H9 (cell line): ENCODE measurements around the gene CHCHD6. TPM values are rescaled to one million over a fixed set of nuclear protein-coding genes. Genes with fewer than 3 reads are reported as not detected.

Experiments used
- DNase-seq: peaks from one replicate; pipeline ENCODE4 v3.0.0-alpha.2; 2017
- H2AFZ ChIP-seq: one replicate; pipeline ENCODE4 v1.6.1; 2013; ENCODE audit warnings: mild to moderate bottlenecking, low read length, control low read depth, moderate library complexity
- H2AK5ac ChIP-seq: 2 replicates; pipeline ENCODE4 v1.6.1; 2013; ENCODE audit warnings: low read length, control low read depth, mixed read lengths; ENCODE audit not compliant: insufficient read length
- H2BK120ac ChIP-seq: one replicate; pipeline ENCODE4 v1.6.1; 2013; ENCODE audit warnings: low read depth, mild to moderate bottlenecking, low read length, control low read depth, inconsistent platforms; ENCODE audit not compliant: poor library complexity, severe bottlenecking
- H2BK12ac ChIP-seq: 2 replicates; pipeline ENCODE4 v1.6.1; 2013; ENCODE audit warnings: low read length, control low read depth, mixed read lengths, low read depth; ENCODE audit not compliant: insufficient read length
- H2BK15ac ChIP-seq: 2 replicates; pipeline ENCODE4 v1.6.1; 2013; ENCODE audit warnings: low read depth, low read length, control low read depth
- H2BK20ac ChIP-seq: one replicate; pipeline ENCODE4 v1.6.1; 2013; ENCODE audit warnings: low read depth, mild to moderate bottlenecking, low read length, control low read depth, inconsistent platforms; ENCODE audit not compliant: poor library complexity, severe bottlenecking
- H2BK5ac ChIP-seq: 2 replicates; pipeline ENCODE4 v1.6.1; 2013; ENCODE audit warnings: low read length, control low read depth, mixed read lengths; ENCODE audit not compliant: insufficient read length
- H3K14ac ChIP-seq: 2 replicates; pipeline ENCODE4 v1.6.1; 2013; ENCODE audit warnings: low read length, control low read depth; ENCODE audit not compliant: insufficient read depth
- H3K18ac ChIP-seq: 2 replicates; pipeline ENCODE4 v1.6.1; 2013; ENCODE audit warnings: low read depth, mild to moderate bottlenecking, mixed read lengths, low read length, control low read depth; ENCODE audit not compliant: insufficient read length
- H3K23ac ChIP-seq: 2 replicates; pipeline ENCODE4 v1.6.1; 2013; ENCODE audit warnings: low read length, control low read depth, mixed read lengths, low read depth; ENCODE audit not compliant: insufficient read length
- H3K23me2 ChIP-seq: 2 replicates; pipeline ENCODE4 v1.6.1; 2013; ENCODE audit warnings: low read depth, mild to moderate bottlenecking, mixed read lengths, low read length, control low read depth; ENCODE audit not compliant: insufficient read length, poor library complexity, severe bottlenecking
- H3K27ac ChIP-seq: 2 replicates; pipeline ENCODE4 v1.5.1; 2013; ENCODE audit warnings: low read length, control low read depth, mixed read lengths, low read depth; ENCODE audit not compliant: insufficient read length
- H3K27me3 ChIP-seq: 2 replicates; pipeline ENCODE4 v1.6.1; 2013; ENCODE audit warnings: low read length, control low read depth, inconsistent platforms; ENCODE audit not compliant: insufficient read depth
- H3K4ac ChIP-seq: 2 replicates; pipeline ENCODE4 v1.6.1; 2013; ENCODE audit warnings: low read depth, mild to moderate bottlenecking, control low read depth, inconsistent platforms, low read length, moderate library complexity
- H3K4me1 ChIP-seq: 2 replicates; pipeline ENCODE4 v1.6.1; 2013; ENCODE audit warnings: low read length, control low read depth, inconsistent platforms; ENCODE audit not compliant: insufficient read depth
- H3K4me2 ChIP-seq: 2 replicates; pipeline ENCODE4 v1.6.1; 2013; ENCODE audit warnings: low read length, control low read depth, mixed read lengths; ENCODE audit not compliant: insufficient read length, insufficient read depth
- H3K56ac ChIP-seq: 2 replicates; pipeline ENCODE4 v1.6.1; 2013; ENCODE audit warnings: low read depth, mild to moderate bottlenecking, mixed read lengths, low read length, control low read depth; ENCODE audit not compliant: insufficient read length
- H3K79me1 ChIP-seq: 2 replicates; pipeline ENCODE4 v1.6.1; 2013; ENCODE audit warnings: low read depth, mild to moderate bottlenecking, moderate library complexity, low read length, control low read depth, inconsistent platforms; ENCODE audit not compliant: insufficient read depth, poor library complexity, severe bottlenecking
- H3K79me2 ChIP-seq: 2 replicates; pipeline ENCODE4 v1.6.1; 2013; ENCODE audit warnings: low read length, control low read depth, inconsistent platforms; ENCODE audit not compliant: insufficient read depth
- H3K9ac ChIP-seq: 2 replicates; pipeline ENCODE4 v1.6.1; 2013; ENCODE audit warnings: low read length, control low read depth, mixed read lengths; ENCODE audit not compliant: insufficient read length; ENCODE audit errors: extremely low read depth
- H3K9me3 ChIP-seq: one replicate; pipeline ENCODE4 v1.6.1; 2013; ENCODE audit warnings: low read depth, low read length, inconsistent platforms; ENCODE audit not compliant: control insufficient read depth
- H3T11ph ChIP-seq: one replicate; pipeline ENCODE4 v1.6.1; 2013; ENCODE audit warnings: mild to moderate bottlenecking, low read length, control low read depth, inconsistent platforms
- H4K20me1 ChIP-seq: one replicate; pipeline ENCODE4 v1.6.1; 2013; ENCODE audit not compliant: control insufficient read depth, insufficient read length, insufficient read depth
- H4K5ac ChIP-seq: 2 replicates; pipeline ENCODE4 v1.6.1; 2013; ENCODE audit warnings: low read depth, mild to moderate bottlenecking, mixed read lengths, low read length, control low read depth; ENCODE audit not compliant: insufficient read length
- H4K8ac ChIP-seq: replicated peaks from 2 replicates; pipeline ENCODE4 v1.6.1; 2013; ENCODE audit warnings: low read length, control low read depth, mixed read lengths, low read depth; ENCODE audit not compliant: insufficient read length
- H4K91ac ChIP-seq: 2 replicates; pipeline ENCODE4 v1.6.1; 2013; ENCODE audit warnings: low read depth, mild to moderate bottlenecking, moderate library complexity, mixed read lengths, low read length, control low read depth; ENCODE audit not compliant: insufficient read length
- H3K27ac Mint-ChIP-seq, 3 experiments: 2 replicates in 2 of 3; 3 replicates in 1 of 3; pipeline ENCODE4 v1.8.0; 2020 to 2021; ENCODE audit warnings: mixed read lengths in 3 of 3, mild to moderate bottlenecking in 1 of 3, moderate library complexity in 1 of 3
- H3K27me3 Mint-ChIP-seq: 2 replicates; pipeline ENCODE4 v1.8.0; 2021; ENCODE audit warnings: low read depth, mild to moderate bottlenecking, moderate library complexity, mixed read lengths
- H3K36me3 Mint-ChIP-seq, 3 experiments: 2 replicates in 2 of 3; 3 replicates in 1 of 3; pipeline ENCODE4 v1.8.0; 2020 to 2021; ENCODE audit warnings: low read depth in 3 of 3, mixed read lengths in 3 of 3; ENCODE audit not compliant: insufficient read depth in 1 of 3
- H3K4me1 Mint-ChIP-seq, 2 experiments: 2 replicates each; pipeline ENCODE4 v1.8.0; 2020; ENCODE audit warnings: mixed read lengths in 2 of 2
- H3K4me3 Mint-ChIP-seq, 2 experiments: 2 replicates in 1 of 2; 3 replicates in 1 of 2; pipeline ENCODE4 v1.8.0; 2020 to 2021; ENCODE audit warnings: mild to moderate bottlenecking in 2 of 2, mixed read lengths in 2 of 2, moderate library complexity in 1 of 2
- H3K9me3 Mint-ChIP-seq, 2 experiments: 2 replicates in 1 of 2; 3 replicates in 1 of 2; pipeline ENCODE4 v1.8.0; 2020; ENCODE audit warnings: mild to moderate bottlenecking in 2 of 2, mixed read lengths in 2 of 2, moderate library complexity in 1 of 2
- WGBS: extraction: QIAGEN DNeasy Blood & Tissue Kit; methylation state at CpG from one replicate; pipeline ENCODE4 v1.1.7; 2013; ENCODE audit warnings: missing lambda C conversion rate, low lambda C conversion rate, mixed read lengths; ENCODE audit not compliant: insufficient read length; ENCODE audit errors: extremely low coverage; 5-methylcytosine and 5-hydroxymethylcytosine counted together
- total RNA-seq: library from RNA; stranded (reverse); gene quantifications from 2 replicates; pipeline ENCODE4 v1.2.1, GENCODE V29; 2021
- TF ChIP-seq, protein P1 (sequence below): fragments of 200-600 bp; sonication (generic); conservative IDR thresholded peaks from 3 replicates; pipeline ENCODE4 v1.8.0; 2021; ENCODE audit warnings: antibody characterized with exemption, mild to moderate bottlenecking

The CHCHD6 gene
- total RNA-seq, 1 experiment from 2014 or later, result 34.2 TPM

DNA sequence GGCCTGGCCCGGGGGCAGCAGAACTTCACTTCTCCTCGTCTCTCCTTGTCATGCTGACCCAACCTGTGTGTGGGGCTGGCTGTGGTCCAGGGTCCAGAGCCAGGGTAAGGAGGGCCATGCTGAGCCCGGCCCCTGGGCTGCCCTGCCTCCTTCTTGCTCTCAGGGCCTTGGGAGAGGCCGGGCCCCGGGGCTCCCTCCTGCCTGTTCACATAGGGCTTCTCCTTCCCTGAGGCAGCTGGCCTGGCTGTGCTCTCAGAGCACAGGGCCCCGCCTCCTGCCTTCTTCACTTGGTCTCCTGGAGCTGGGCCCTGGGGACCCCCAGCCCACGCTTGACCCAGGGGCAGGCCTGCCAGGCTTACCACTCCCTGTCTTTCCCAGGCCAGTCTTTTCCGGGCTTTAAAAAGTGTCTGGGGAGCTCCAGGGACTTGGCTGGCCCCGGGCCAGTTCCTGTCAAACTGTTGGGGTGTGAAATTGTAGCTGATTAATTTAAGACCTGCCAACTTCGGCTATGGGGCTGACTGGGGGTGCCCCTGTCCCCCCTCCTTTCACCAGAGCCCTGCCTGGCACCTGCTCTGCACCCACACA, 290.7 kb downstream of the CHCHD6 start:
- Histone ChIP-seq H3K27ac (no peak overlapping the region), H3T11ph (no peak overlapping the region), H4K8ac (no peak overlapping the region), H3K18ac (no peak overlapping the region), H3K4me2 (no peak overlapping the region), H3K9me3 (no peaks in the 10 kb centered on the region), H2AFZ (no peak overlapping the region), H4K91ac (no peak overlapping the region), H2BK120ac (no peak overlapping the region), H3K4me1 (peaks cover 2% of the 10 kb centered on the region; the same call in 1 of the 2 replicates), H3K4ac (no peak overlapping the region), H3K23ac (no peak overlapping the region), H3K56ac (no peak overlapping the region), H3K23me2 (no peaks in the 10 kb centered on the region), H3K27me3 (no peaks in the 10 kb centered on the region), H2BK5ac (no peak overlapping the region), H2BK20ac (no peak overlapping the region), H4K20me1 (no peaks in the 10 kb centered on the region), H3K14ac (no peak overlapping the region; the same call in 1 of the 2 replicates), H3K79me2 (no peaks in the 10 kb centered on the region; the same call in 1 of the 2 replicates), H2BK15ac (no peak overlapping the region), H3K9ac (no peak overlapping the region), H4K5ac (no peak overlapping the region), H3K79me1 (no peaks in the 10 kb centered on the region), H2BK12ac (no peak overlapping the region), H2AK5ac (no peak overlapping the region)
- DNase-seq, result no peak
- Mint-ChIP-seq H3K27ac (peak overlapping the region in 1 of 3 experiments; percentile 15; a peak in 1 of 7 replicates), H3K9me3 (no peaks in the 10 kb centered on the region), H3K4me1 (peaks cover 2 to 12% of the 10 kb centered on the region in 2 experiments; a peak in 3 of 4 replicates), H3K36me3 (peaks cover 0 to 19% (median 15%) of the 10 kb centered on the region in 3 experiments; a peak in 4 of 7 replicates), H3K4me3 (no peak overlapping the region), H3K27me3 (no peaks in the 10 kb centered on the region)
- WGBS, result no CpG with 5 or more reads among the region's 10 CpGs
- TF ChIP-seq, protein P1, sequence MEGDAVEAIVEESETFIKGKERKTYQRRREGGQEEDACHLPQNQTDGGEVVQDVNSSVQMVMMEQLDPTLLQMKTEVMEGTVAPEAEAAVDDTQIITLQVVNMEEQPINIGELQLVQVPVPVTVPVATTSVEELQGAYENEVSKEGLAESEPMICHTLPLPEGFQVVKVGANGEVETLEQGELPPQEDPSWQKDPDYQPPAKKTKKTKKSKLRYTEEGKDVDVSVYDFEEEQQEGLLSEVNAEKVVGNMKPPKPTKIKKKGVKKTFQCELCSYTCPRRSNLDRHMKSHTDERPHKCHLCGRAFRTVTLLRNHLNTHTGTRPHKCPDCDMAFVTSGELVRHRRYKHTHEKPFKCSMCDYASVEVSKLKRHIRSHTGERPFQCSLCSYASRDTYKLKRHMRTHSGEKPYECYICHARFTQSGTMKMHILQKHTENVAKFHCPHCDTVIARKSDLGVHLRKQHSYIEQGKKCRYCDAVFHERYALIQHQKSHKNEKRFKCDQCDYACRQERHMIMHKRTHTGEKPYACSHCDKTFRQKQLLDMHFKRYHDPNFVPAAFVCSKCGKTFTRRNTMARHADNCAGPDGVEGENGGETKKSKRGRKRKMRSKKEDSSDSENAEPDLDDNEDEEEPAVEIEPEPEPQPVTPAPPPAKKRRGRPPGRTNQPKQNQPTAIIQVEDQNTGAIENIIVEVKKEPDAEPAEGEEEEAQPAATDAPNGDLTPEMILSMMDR, result no peak
